ENCODE results near the gene CMTM3. TPM values are rescaled to one million over a fixed set of nuclear protein-coding genes. Genes with fewer than 3 reads are reported as not detected.

CMTM3 gene
- total and polyA plus RNA-seq, 2 of the 4 experiments (the other 2 are of a cell fraction), result 4.5 to 35.5 TPM

- H2AK5ac ChIP-seq (ENCODE audit: low read depth, low read length), result no peak overlapping the region
- no peak overlapping the region for H3K4ac ChIP-seq (ENCODE audit: low read depth, low read length)
- peaks cover 11% of the 10 kb centered on the region for H4K20me1 ChIP-seq (ENCODE audit: insufficient read depth, low read length)
- ChIA-PET POLR2A (ENCODE audit: unreplicated experiment) (interaction anchor here (0.7 kb wide), 1 partner anchor 8 kb away, joined by 3 read pairs; no protein-coding TSS in a partner anchor), CTCF (no interaction called here)
- peaks cover 24% of the 10 kb centered on the region for H3K4me1 ChIP-seq (ENCODE audit: control insufficient read depth, insufficient read depth, low read length)
- no peak overlapping the region for H2BK120ac ChIP-seq (ENCODE audit: low read depth, low read length)
- no peak overlapping the region for H2BK20ac ChIP-seq (ENCODE audit: low read depth, low read length)
- no peaks in the 10 kb centered on the region for H3K27me3 ChIP-seq (ENCODE audit: control insufficient read depth, insufficient read depth, low read length)
- H3K56ac ChIP-seq (ENCODE audit: extremely low read depth, insufficient read depth, low read length), result no peak overlapping the region
- no peak overlapping the region for H2BK5ac ChIP-seq (ENCODE audit: low read depth, low read length, poor library complexity, severe bottlenecking)
- no peak for ATAC-seq (ENCODE audit: low read depth)
- no peak overlapping the region for H3K18ac ChIP-seq (ENCODE audit: low read depth, low read length)
- H2AFZ ChIP-seq (replicated peaks; ENCODE audit: low read length, poor library complexity), result no peak overlapping the region
- no peak overlapping the region for H3K4me2 ChIP-seq (ENCODE audit: low read depth, low read length)
- TF ChIP-seq ELK1 (IDR thresholded peaks at IDR 0.05; ENCODE audit: borderline replicate concordance, low read depth, low read length), result no peak
- no peak for TF ChIP-seq MXI1 (IDR thresholded peaks at IDR 0.05; ENCODE audit: borderline replicate concordance, low read depth, low read length)
- TF ChIP-seq CEBPB (IDR thresholded peaks at IDR 0.05; ENCODE audit: low read depth, low read length), result no peak
- TF ChIP-seq RAD21 (IDR thresholded peaks at IDR 0.05; ENCODE audit: low read length), result no peak
- TF ChIP-seq RFX5 (IDR thresholded peaks at IDR 0.05; ENCODE audit: low read depth, low read length), result no peak
- no peak for TF ChIP-seq SMC3 (IDR thresholded peaks at IDR 0.05; ENCODE audit: low read depth, low read length)
- no peak overlapping the region for H3K14ac ChIP-seq (replicated peaks; ENCODE audit: low read depth, low read length)
- no peak overlapping the region for H3K23ac ChIP-seq (ENCODE audit: low read depth, low read length)
- WGBS, 2 experiments (ENCODE audit: extremely low coverage in 2 of 2, insufficient read length in 1 of 2), result 85% methylated on average over 5 of the region's 14 CpGs; no CpG with 5 or more reads in 1 of the 2 experiments
- H3K9ac ChIP-seq (ENCODE audit: low read depth, low read length), result no peak overlapping the region
- no peak overlapping the region for H3K27ac ChIP-seq (ENCODE audit: insufficient read depth, low read length)
- in situ Hi-C loops (cut with MboI; ENCODE audit: low sequenced_read_pairs), result no loop called here
- H3K9me3 ChIP-seq (ENCODE audit: control insufficient read depth, insufficient read depth, low read length), result no peaks in the 10 kb centered on the region
- no peak overlapping the region for H3K4me3 ChIP-seq (ENCODE audit: insufficient read depth, low read depth, low read length)
- H3K9me1 ChIP-seq (ENCODE audit: insufficient read depth, low read length), result peaks cover 15% of the 10 kb centered on the region
- intact Hi-C loops (cut with micrococcal nuclease), result no loop called here
- no peak overlapping the region for H4K91ac ChIP-seq (ENCODE audit: insufficient read depth, low read depth, low read length)
- no peak overlapping the region for H4K5ac ChIP-seq (ENCODE audit: low read depth, low read length)
- no TSS peak for BruUV-seq (replicated peaks)
- no peak overlapping the region for H4K8ac ChIP-seq (ENCODE audit: low read depth in 2 of 2, low read length in 2 of 2)
- no peak for DNase-seq
- dilution Hi-C loops (cut with HindIII; ENCODE audit: low sequenced_read_pairs, unreplicated experiment), result no loop called here
- peaks cover 53% of the 10 kb centered on the region for H3K36me3 ChIP-seq (ENCODE audit: control insufficient read depth, insufficient read depth, low read length)
- no peak overlapping the region for H2AK9ac ChIP-seq (replicated peaks; ENCODE audit: low read depth, low read length, poor library complexity)
- no peak overlapping the region for H2BK15ac ChIP-seq (ENCODE audit: low read depth, low read length)
- peaks cover 9 to 32% of the 10 kb centered on the region in 2 experiments for H3K79me1 ChIP-seq (ENCODE audit: low read depth in 1 of 2, low read length in 2 of 2)
Measured at GRCh38 chr16:66612422-66612821, 7.9 kb downstream of the CMTM3 start.
